RWPE2 (cell line): ENCODE data around the gene DDX19B.
A peak's percentile ranks its signal among the peaks of the same experiment; 100 is the strongest.

ENCODE experiments used
- ATAC-seq: fragments of 200-7000 bp; cut with Tn5 transposase; 3 replicates; pipeline ENCODE4 v1.9.1; 2021; ENCODE audit warnings: low read depth
- DNase-seq: peaks from one replicate; pipeline ENCODE4 v3.0.0-alpha.2; 2020; ENCODE audit warnings: low spot score
- H3K27ac ChIP-seq: fragments of 450-650 bp; 2 replicates; pipeline ENCODE4 v1.5.1; 2017; ENCODE audit warnings: mild to moderate bottlenecking; ENCODE audit not compliant: poor library complexity, severe bottlenecking
- H3K27me3 ChIP-seq: fragments of 250-450 bp; sonication (Bioruptor Pico); 2 replicates; pipeline ENCODE4 v1.5.1; 2021; ENCODE audit warnings: mild to moderate bottlenecking, moderate library complexity; ENCODE audit not compliant: insufficient read depth, poor library complexity, severe bottlenecking
- H3K36me3 ChIP-seq: fragments of 250-450 bp; sonication (Bioruptor Pico); 2 replicates; pipeline ENCODE4 v1.5.1; 2020; ENCODE audit warnings: low read depth, mild to moderate bottlenecking, moderate library complexity
- H3K4me1 ChIP-seq: fragments of 250-450 bp; sonication (Bioruptor Pico); 2 replicates; pipeline ENCODE4 v1.5.1; 2021; ENCODE audit warnings: mild to moderate bottlenecking, moderate library complexity; ENCODE audit not compliant: insufficient read depth, poor library complexity, severe bottlenecking
- H3K4me3 ChIP-seq: fragments of 250-450 bp; sonication (Bioruptor Pico); 2 replicates; pipeline ENCODE4 v1.5.1; 2021; ENCODE audit warnings: mild to moderate bottlenecking, moderate library complexity; ENCODE audit not compliant: severe bottlenecking
- H3K9me3 ChIP-seq: fragments of 250-450 bp; sonication (Bioruptor Pico); 2 replicates; pipeline ENCODE4 v1.5.1; 2021; ENCODE audit warnings: mild to moderate bottlenecking, moderate library complexity; ENCODE audit not compliant: severe bottlenecking
- CTCF ChIP-seq: fragments of 450-650 bp; IDR thresholded peaks from one replicate; pipeline ENCODE4 v1.5.1; 2017; ENCODE audit warnings: mild to moderate bottlenecking, moderate library complexity; ENCODE audit not compliant: poor library complexity, severe bottlenecking

Gene DDX19B

GRCh38 chr16:70252355-70252988, 46.5 kb upstream of the DDX19B start:
- no peak for ATAC-seq
- Histone ChIP-seq H3K4me3 (no peak overlapping the region), H3K27ac (peak overlapping the region; percentile 72), H3K9me3 (no peaks in the 10 kb centered on the region), H3K27me3 (no peaks in the 10 kb centered on the region), H3K4me1 (peaks cover 7% of the 10 kb centered on the region), H3K36me3 (peaks cover 65% of the 10 kb centered on the region)
- DNase-seq: no peak
- TF ChIP-seq CTCF: peak; percentile 5

DNA sequence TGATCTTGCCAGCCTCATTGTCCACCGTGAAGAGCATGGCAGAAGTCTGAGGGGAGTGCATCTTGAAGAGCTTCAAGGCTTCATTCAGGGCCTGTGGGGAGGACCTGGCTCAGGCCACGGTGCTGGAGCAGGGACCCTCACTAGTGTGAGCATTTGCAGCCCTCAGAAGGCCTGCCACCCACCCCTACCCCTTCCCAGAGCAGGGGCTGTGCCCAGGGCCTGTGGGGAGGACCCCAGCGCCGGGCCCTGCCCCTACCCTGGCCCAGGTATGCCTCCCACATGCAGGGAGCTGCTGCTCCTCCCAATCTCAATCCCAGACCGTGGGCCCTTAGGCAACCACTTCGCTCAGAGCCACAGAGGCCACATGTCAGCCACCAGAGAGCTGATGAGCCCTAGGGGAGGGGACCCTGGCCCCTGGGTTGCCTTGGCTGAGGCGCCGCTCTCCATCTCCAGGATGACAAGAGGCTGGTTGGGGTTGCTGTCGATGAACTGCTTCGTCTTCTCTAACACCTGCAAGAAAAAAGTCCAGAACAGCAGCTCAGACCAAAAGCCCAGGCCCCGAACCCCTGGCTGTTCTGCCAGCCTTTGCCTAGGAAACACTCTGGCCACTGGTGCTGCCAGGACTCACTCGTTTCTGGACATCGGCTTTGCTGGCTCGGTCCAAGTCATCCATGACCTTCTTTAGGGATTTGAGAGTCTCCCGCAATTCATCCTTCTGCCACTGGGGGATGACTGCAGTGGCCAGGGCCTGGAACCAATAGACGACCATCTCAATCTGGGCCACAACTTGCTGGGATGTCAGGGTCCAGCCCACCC, 45.5 kb upstream of the DDX19B start:
- TF ChIP-seq CTCF: peak; percentile 55
- H3K9me3 ChIP-seq: no peaks in the 10 kb centered on the region
- DNase-seq: no peak
- 0 out of 3 replicates have a peak, but pooled peaks have one; percentile 14 for ATAC-seq
- no peak overlapping the region for H3K4me3 ChIP-seq
- peaks cover 7% of the 10 kb centered on the region for H3K4me1 ChIP-seq
- no peaks in the 10 kb centered on the region for H3K27me3 ChIP-seq
- H3K27ac ChIP-seq: no peak overlapping the region
- H3K36me3 ChIP-seq: peaks cover 72% of the 10 kb centered on the region

- TF ChIP-seq CTCF: peak; percentile 37
- ATAC-seq (no peak), DNase-seq (no peak)
- Histone ChIP-seq H3K27ac (no peak overlapping the region), H3K4me3 (no peak overlapping the region), H3K9me3 (no peaks in the 10 kb centered on the region), H3K36me3 (peaks cover 79% of the 10 kb centered on the region), H3K4me1 (peaks cover 6% of the 10 kb centered on the region), H3K27me3 (no peaks in the 10 kb centered on the region)
Measured at GRCh38 chr16:70254180-70254964, 44.6 kb upstream of the DDX19B start.

- Histone ChIP-seq H3K4me3 (no peak overlapping the region), H3K9me3 (no peaks in the 10 kb centered on the region), H3K36me3 (peaks cover 80% of the 10 kb centered on the region), H3K27ac (no peak overlapping the region), H3K27me3 (no peaks in the 10 kb centered on the region), H3K4me1 (peaks cover 2% of the 10 kb centered on the region)
- no peak for TF ChIP-seq CTCF
- ATAC-seq: no peak
- no peak for DNase-seq
Measured at GRCh38 chr16:70254965-70255286, 44.1 kb upstream of the DDX19B start.
